ENCODE measurements around the gene MBD4.
"Not testable (repeated sequence)": the region's sequence is repeated elsewhere in the genome, so short reads cannot be mapped to it uniquely, and the experiment has no call there.

MBD4 gene

DNA sequence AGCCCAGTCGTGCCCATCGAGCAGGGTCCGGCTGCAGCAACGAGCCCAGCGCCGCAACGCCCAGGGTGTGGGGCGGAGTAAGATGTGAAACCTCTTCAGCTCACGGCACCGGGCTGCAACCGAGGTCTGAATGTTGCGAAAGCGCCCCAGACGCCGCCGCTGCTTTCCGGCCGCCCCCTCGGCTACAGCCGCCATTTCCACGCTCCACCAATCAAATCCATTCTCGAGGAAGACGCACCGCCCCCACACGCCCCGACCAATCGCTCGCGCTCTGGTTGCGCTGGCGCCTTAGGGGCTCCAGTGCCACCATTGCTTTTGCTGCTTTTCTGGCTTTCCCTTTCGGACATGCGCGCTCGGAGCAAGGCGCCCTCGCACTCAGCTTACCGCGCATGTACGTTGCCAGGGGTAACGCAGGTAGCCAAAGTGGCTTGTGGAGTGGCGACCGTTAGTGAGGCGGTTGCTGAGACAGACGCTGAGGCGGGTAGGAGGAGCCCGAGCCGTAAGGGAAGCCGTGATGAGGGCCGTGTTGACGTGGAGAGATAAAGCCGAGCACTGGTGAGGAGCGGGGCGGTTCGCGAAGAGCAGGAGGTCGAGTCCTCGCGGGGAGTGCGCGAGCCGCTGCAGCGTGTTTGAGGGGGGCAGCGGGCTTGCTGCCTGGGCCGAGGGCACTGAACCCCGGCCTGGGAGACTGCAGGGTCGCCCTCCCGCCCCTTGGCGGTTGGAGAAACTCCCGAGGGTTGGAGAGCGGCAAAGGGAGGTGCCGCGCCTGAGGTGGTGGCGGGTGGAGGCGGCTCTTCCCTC is at the start of gene MBD4, which contains the start of gene IFT122:
Gene MBD4, minus strand, starts transcription at position 132 of the 801 bp plus-strand sequence. Its CDS starts 115 bp downstream, at position 17.
Gene IFT122, plus strand, starts transcription at position 408 of the 801 bp plus-strand sequence. Its CDS starts 107 bp downstream, at position 515.
- DNase-seq: peak; percentile 98

DNA sequence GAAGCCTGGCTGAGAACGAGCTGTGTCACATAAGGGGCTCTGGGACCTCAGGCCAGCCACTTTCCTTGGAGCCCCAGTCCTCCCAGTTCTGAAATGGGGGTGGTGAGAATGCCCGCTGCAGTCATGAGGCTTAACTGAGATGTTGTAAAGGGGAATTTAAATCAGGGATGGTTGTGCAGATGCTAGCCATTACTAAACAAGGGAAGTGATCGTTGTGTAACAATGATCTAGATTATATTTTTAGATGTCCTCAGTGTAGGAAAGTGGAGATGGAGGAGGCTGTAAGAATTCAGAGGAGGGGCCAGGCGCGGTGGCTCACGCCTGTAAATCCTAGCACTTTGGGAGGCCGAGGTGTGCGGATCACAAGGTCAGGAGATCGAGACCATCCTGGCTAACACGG is 49.5 kb upstream of the MBD4 start:
- DNase-seq: not testable (repeated sequence)

- DNase-seq: not testable (repeated sequence)
Measured at GRCh38 chr3:129487868-129488335, 48.2 kb upstream of the MBD4 start.

- DNase-seq: no peak
Measured at GRCh38 chr3:129487183-129487867, 47.6 kb upstream of the MBD4 start.

GRCh38 chr3:129486664-129487035 is 46.9 kb upstream of the MBD4 start:
- DNase-seq: no peak

DNA sequence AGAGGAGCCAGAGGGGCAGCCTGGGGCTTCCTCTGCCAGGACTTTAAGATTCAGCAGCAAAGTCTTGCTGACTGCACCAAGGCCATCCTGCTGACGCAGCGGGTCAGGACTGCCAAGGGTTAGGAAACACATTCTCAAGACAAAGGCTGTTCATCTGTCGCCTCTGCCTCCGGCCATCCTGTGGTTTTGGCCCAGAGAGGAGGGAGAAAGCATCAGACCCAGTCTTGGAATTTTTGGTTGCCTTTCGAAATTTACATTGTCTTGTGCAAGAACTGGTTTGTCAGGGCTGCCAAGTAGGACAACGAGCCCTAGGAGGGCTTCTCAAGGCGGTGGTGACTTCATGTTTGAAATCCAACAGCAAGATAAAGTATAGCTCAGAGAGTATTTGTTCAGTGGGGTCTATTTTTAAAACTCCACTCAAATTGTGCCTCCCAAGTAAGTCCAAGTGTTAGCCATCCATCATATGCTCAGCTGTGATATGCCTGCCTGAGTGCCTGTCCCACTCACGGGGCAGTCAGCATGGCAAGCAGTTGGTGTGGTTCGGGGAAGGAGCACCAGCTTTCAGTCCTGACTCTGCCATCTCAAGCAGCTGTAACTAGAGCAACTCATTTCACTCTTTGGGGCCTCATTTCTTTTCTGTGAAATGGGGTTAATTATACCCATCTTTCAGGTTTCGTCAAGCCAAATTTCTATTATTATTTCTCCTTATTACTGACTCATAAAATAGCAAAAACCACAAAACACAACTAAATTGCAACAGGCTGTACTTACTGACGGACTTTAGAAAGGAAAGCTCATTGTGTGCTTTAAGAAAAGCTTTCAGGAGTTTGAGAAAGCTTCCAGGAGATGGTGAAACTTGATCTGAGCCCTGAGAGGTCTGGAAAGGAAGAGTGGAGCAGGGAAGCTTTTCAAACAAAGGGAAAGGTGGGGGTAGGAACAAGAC is 46.2 kb upstream of the MBD4 start:
- no peak for DNase-seq

DNA sequence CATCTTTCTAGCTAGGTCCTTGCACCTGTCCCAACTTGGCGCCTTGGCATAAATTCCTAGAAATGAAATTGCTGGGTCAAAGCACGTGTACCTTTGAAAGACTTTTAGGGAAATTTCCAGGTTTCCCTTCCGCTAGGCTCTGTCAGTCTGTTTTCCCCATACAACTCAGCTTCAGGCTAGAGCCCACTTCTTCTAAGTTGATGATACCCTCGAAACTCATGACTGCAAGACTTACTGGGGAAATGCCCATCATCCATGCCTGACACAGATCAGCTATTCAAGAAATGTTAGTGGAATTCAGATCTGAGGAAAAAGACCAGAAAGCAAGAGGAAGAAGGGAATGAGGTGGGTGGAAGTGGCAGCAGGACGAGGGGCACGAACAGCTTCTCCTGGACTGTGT is 45.4 kb upstream of the MBD4 start:
- not testable (repeated sequence) for DNase-seq

DNA sequence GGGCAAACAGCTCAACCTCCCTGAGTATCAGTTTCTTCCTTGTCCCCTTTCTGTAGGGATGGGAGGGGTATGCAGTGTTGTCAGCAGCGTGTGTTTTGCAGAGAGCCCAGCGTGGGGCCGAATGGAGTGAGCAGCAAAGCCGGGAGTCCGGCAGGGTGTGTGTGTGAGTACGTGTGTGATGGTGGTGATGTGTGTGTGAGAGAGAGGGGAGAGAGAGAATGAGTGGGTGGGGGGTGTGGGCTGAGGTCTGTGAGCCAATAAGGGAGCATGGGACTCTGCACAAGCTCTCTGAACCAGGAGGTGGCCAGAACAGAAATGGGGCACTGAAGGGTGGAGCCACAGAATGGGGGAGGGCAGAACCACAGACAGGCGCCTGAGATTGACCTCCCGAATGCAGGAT is 44.1 kb upstream of the MBD4 start:
- no peak for DNase-seq

GRCh38 chr3:129482721-129483120 is 43.0 kb upstream of the MBD4 start:
- no peak for DNase-seq

- DNase-seq: no peak
Measured at GRCh38 chr3:129481766-129482332, 42.1 kb upstream of the MBD4 start.

GRCh38 chr3:129481225-129481765 is 41.5 kb upstream of the MBD4 start:
- not testable (repeated sequence) for DNase-seq

DNA sequence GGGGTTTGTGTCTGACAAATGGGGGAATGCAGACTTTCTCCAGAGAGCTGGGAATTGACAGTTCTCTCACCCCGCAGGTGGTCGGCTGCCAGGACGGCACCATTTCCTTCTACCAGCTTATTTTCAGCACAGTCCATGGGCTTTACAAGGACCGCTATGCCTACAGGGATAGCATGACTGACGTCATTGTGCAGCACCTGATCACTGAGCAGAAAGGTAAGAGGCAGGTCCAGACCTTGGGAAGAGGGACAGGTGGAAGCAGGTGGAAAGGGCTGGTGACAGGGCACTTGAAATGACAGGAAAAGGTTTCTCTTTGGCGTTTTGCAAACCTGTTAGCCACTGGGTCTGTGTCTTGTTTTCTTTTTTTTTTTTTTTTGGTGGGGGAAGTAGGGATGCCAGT is 36.8 kb upstream of the MBD4 start:
- no peak for DNase-seq

DNA sequence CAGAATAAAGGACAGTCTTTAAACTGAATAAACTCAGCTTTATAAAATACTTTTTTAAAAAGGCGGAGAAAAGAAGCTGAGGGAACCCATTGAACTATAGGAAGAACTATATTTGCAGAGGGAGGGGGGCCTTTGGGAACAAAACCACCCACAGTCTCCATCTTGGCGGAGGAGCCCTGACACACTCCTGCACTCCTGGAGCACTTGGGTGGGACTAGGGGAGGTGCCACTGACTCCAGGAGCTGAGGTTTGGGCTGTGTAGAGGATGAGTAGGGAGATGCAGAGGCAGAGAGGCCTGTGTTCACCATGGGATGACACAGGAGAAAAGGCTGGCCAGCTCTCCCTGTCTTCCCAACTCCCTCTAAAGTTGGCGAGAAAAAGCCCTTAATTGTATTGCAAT is 36.1 kb upstream of the MBD4 start:
- DNase-seq: no peak

GRCh38 chr3:129474984-129475804 is 35.4 kb upstream of the MBD4 start:
- DNase-seq: no peak

GRCh38 chr3:129473769-129474152 is 34.0 kb upstream of the MBD4 start:
- no peak for DNase-seq

DNA sequence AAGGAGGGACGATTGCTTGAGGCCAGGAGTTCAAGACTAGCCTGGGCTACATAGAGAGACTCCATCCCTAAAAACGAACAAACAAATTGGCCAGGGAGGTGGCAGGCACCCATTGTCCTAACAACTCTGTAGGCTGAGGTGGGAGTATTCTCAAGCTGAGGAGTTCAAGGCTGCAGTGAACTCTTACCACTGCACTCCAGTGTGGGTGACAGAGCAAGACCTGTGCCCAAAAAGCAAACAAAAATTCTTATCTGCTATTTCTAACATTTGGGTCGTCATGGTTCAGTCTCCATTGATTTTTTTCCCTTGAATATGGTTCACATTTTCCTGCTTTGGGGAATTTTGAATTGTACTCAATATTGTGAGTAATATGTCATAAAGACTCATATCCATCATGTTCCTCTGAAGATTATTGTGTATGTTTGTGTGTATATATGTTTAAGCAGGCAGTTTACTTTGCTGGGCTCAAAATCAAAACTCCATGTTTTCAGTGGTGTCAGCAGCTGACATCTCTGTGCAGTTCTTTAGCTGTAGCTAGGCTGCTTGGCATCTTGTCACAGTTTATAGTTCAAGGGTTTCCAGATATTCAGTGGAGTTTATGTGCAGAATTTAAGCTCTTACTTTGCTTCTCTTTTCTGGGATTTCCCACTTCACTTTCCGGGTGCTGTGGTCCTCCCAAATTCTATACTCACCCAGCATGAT is 33.5 kb upstream of the MBD4 start:
- no peak for DNase-seq

- DNase-seq: no peak
Measured at GRCh38 chr3:129470861-129471260, 31.1 kb upstream of the MBD4 start.

DNA sequence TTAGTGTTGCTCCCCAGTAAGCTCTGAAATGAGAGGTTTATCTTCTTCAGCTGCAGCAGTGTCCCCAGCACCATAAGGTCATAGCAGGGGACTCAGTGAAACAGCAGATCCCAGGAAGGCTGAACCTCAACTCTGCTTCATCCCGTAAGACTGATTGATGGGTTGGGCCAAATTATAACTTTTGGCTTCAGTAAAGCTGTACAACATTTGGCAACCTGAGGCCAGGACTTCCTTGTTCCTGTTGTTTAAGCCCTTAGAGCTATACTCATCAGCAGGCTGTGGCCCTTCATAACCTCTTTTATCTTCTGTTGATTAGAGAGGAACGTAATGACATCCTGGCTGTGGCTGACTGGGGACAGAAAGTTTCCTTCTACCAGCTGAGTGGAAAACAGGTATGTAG is 29.3 kb upstream of the MBD4 start:
- DNase-seq: no peak

- DNase-seq: no peak
Measured at GRCh38 chr3:129467932-129468331, 28.2 kb upstream of the MBD4 start.

- DNase-seq: no peak
Measured at GRCh38 chr3:129463716-129464115, 24.0 kb upstream of the MBD4 start.

DNA sequence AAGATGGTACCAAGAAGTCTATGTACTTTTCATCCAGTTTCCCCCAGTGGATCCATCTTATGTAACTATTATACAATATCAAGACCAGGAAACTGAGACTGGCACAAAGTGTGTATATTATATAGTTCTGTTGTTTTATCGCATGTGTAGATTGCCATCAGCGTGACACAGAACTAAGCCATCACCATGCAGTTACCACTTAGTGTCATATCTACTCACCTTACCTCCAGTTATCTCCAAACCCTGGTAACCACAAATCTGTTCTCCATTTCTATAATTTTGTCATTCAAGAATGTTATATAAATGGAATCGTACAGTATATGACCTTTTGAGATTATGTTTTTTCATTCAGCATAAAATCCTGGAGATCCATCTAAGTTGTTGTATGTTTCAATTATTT is 23.3 kb upstream of the MBD4 start:
- DNase-seq: no peak

All from activated CD8-positive, alpha-beta memory T cell treated with anti-CD3 and anti-CD28 coated beads for 24 hours (primary cell).